ENCODE data around the gene UBL7.
A peak's percentile ranks its signal among the peaks of the same experiment; 100 is the strongest.

Gene UBL7

DNA sequence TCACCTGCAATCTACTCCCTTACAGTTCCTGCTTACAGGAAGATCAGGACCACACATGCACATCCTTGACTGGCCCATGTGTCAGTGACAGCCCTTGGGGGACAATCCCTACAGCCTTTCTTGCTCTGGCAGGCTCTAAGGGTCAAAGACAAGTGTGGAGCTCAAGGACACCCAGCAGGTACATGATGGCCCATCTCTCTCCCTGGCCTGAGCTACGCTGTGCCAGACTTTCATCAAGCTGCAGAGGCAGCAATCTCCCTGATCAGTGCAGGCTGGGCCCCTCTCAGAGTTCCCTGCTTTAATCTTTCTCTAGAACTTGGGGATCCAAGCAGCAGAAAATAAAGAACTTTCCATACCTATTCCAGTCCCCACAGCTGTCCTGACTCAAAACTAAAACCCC lies 29.8 kb downstream of the UBL7 start:
- no peak overlapping the region for H3K4me3 ChIP-seq (replicated peaks in 1 of 2; ENCODE audit: low read depth in 2 of 2, low read length in 2 of 2)
- TF ChIP-seq, protein P1, sequence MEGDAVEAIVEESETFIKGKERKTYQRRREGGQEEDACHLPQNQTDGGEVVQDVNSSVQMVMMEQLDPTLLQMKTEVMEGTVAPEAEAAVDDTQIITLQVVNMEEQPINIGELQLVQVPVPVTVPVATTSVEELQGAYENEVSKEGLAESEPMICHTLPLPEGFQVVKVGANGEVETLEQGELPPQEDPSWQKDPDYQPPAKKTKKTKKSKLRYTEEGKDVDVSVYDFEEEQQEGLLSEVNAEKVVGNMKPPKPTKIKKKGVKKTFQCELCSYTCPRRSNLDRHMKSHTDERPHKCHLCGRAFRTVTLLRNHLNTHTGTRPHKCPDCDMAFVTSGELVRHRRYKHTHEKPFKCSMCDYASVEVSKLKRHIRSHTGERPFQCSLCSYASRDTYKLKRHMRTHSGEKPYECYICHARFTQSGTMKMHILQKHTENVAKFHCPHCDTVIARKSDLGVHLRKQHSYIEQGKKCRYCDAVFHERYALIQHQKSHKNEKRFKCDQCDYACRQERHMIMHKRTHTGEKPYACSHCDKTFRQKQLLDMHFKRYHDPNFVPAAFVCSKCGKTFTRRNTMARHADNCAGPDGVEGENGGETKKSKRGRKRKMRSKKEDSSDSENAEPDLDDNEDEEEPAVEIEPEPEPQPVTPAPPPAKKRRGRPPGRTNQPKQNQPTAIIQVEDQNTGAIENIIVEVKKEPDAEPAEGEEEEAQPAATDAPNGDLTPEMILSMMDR (IDR thresholded peaks at IDR 0.05; ENCODE audit: low read depth, low read length): no peak
- DNase-seq (ENCODE audit: low read depth in 2 of 2): no peak

GRCh38 chr15:74430510-74430951 lies 30.4 kb downstream of the UBL7 start:
- H3K4me3 ChIP-seq (replicated peaks in 1 of 2; ENCODE audit: low read depth in 2 of 2, low read length in 2 of 2): no peak overlapping the region
- peak in 1 of 2 donors; percentile 40 for DNase-seq (ENCODE audit: low read depth in 2 of 2)
- TF ChIP-seq, protein P1 (IDR thresholded peaks at IDR 0.05; ENCODE audit: low read depth, low read length): no peak

DNA sequence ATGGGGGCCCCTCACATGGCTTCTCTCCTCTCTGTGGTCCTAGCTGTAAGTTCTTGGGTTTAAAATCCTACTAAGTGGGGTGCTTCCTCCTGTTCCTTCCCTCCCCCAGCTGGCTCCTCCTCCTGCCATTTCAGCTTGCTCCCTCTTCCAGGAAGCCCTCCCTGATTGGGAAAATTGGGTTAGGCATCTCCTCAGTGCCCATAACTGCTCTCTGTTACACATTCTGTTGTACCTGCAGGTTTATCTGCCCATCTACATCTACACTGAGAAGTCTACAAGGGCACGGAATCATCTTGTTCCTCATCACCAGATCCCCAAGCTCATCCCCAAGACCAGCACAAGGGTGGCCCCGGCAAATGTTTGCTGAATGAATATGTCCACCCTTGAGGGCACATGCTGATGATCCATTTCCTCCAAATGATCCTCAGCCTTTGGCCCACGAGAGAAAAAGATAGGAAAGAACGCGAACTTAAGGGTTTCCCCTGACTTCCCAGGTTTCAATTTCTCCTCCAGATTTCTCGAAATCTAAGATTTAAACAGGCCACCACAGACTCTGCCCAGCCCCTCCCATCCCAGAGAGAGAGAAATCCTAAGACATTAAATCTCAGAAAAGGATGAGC lies 31.1 kb downstream of the UBL7 start:
- TF ChIP-seq, protein P1 (IDR thresholded peaks at IDR 0.05; ENCODE audit: low read depth, low read length): no peak
- H3K4me3 ChIP-seq (replicated peaks in 1 of 2; ENCODE audit: low read depth in 2 of 2, low read length in 2 of 2): no peak overlapping the region

GRCh38 chr15:74428970-74429780 lies 31.8 kb downstream of the UBL7 start:
- no peak overlapping the region for H3K4me3 ChIP-seq (replicated peaks in 1 of 2; ENCODE audit: low read depth in 2 of 2, low read length in 2 of 2)
- no peak for DNase-seq (ENCODE audit: low read depth in 2 of 2)
- TF ChIP-seq, protein P1 (IDR thresholded peaks at IDR 0.05; ENCODE audit: low read depth, low read length): no peak

More for the DNA sequence above, 31.1 kb downstream of the UBL7 start:
- no peak for DNase-seq (ENCODE audit: low read depth in 2 of 2)

DNA sequence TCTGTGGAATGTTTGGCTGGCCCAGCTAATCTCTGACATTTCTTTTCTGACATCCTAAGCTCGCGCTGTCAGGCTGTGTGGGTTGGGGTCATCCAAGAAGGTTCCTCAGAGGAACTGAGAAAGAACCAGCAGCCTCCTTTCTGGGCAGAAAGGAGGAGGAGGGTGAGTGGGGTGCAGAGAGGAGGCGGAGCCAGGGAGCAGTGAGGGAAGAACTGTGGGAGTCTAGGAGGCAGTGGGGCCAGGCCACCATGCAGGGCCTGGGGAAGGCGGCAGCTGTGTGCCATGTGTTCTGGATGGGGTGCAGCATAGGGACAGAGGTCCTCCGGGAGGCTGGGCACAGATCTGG lies 32.5 kb downstream of the UBL7 start:
- DNase-seq (ENCODE audit: low read depth in 2 of 2): no peak
- TF ChIP-seq, protein P1 (IDR thresholded peaks at IDR 0.05; ENCODE audit: low read depth, low read length): no peak
- H3K4me3 ChIP-seq (replicated peaks in 1 of 2; ENCODE audit: low read depth in 2 of 2, low read length in 2 of 2): no peak overlapping the region

DNA sequence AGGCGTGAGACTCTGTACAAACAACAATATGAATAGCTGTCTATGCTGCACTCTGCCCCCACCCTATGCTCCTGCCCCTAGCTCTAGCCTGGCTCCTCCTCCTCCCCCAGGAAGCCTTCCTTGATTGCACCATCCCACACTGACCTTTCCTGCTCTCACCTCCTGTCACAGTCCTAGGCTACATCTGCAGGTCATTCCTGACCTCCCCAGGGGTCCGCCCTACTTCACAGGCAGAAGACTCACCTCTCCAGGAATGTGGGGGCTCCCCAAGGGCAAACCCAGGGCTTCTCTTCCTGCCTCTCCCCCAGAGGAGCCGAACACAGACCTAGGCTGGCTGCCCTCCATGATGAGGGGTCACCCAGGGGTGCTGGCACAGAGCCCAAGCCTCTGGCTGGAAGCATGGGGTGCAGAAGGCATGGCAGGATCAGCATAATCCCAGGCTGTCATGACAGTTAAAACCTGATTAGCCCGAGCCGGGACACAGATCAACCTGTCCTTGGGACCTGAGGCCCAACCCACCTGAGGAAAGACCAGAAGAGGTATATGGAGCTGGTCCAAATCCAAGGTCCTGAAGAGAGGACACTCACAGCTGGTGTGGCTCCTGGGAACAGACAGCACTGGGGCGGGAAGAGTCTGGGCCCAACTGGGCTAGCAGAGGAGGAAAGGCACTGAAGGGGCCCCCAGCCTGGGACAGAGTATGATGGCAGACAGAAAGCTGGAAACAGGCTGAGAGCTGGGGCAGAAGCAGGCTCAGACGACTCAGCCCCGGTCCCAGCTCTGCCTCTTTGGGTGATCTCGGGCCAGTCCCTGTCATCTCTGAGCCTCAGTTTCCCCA lies 33.1 kb downstream of the UBL7 start:
- no peak overlapping the region for H3K4me3 ChIP-seq (replicated peaks in 1 of 2; ENCODE audit: low read depth in 2 of 2, low read length in 2 of 2)
- no peak for DNase-seq (ENCODE audit: low read depth in 2 of 2)

More for the DNA sequence above, 33.1 kb downstream of the UBL7 start:
- TF ChIP-seq, protein P1 (IDR thresholded peaks at IDR 0.05; ENCODE audit: low read depth, low read length): no peak
